Neural progenitor cell (in vitro differentiated cells): ENCODE measurements around the gene GTF2F2. TPM values are rescaled to one million over a fixed set of nuclear protein-coding genes. Genes with fewer than 3 reads are reported as not detected.

Source experiments
- DNase-seq: peaks from one replicate; pipeline ENCODE4 v3.0.0-alpha.2; 2016; ENCODE audit warnings: low spot score
- H2AFZ ChIP-seq: fragments of 200-600 bp; sonication (generic); replicated peaks from 2 replicates; pipeline ENCODE4 v1.6.1; 2016; ENCODE audit warnings: antibody characterized with exemption
- H3F3A ChIP-seq: fragments of 200-600 bp; sonication (generic); 2 replicates; pipeline ENCODE4 v1.6.1; 2016; ENCODE audit warnings: antibody characterized with exemption, low read depth
- H3K27ac ChIP-seq: fragments of 200-600 bp; sonication (generic); 2 replicates; pipeline ENCODE4 v1.5.1; 2016; ENCODE audit warnings: mild to moderate bottlenecking
- H3K27me3 ChIP-seq: fragments of 200-600 bp; sonication (generic); 2 replicates; pipeline ENCODE4 v1.6.1; 2016; ENCODE audit warnings: mild to moderate bottlenecking, moderate library complexity
- H3K36me3 ChIP-seq: fragments of 200-600 bp; sonication (generic); 2 replicates; pipeline ENCODE4 v1.5.1; 2016
- H3K4me1 ChIP-seq: fragments of 200-600 bp; sonication (generic); 2 replicates; pipeline ENCODE4 v1.6.1; 2016; ENCODE audit warnings: mixed run types
- H3K4me2 ChIP-seq: fragments of 200-600 bp; sonication (generic); 2 replicates; pipeline ENCODE4 v1.6.1; 2016
- H3K4me3 ChIP-seq: fragments of 200-600 bp; sonication (generic); 2 replicates; pipeline ENCODE4 v1.5.1; 2016
- H3K79me2 ChIP-seq: fragments of 200-600 bp; sonication (generic); 2 replicates; pipeline ENCODE4 v1.6.1; 2016; ENCODE audit warnings: low read depth
- H3K9ac ChIP-seq: fragments of 200-600 bp; sonication (generic); 2 replicates; pipeline ENCODE4 v1.6.1; 2016
- H3K9me3 ChIP-seq: fragments of 200-600 bp; sonication (generic); 2 replicates; pipeline ENCODE4 v1.5.1; 2016; ENCODE audit warnings: low read depth
- H4K20me1 ChIP-seq: fragments of 200-600 bp; sonication (generic); 2 replicates; pipeline ENCODE4 v1.6.1; 2016; ENCODE audit warnings: low read depth
- H3K27ac Mint-ChIP-seq: 3 replicates; pipeline ENCODE4 v1.8.0; 2021; ENCODE audit warnings: mixed read lengths
- H3K27me3 Mint-ChIP-seq: 2 replicates; pipeline ENCODE4 v1.8.0; 2022; ENCODE audit warnings: low read depth, mild to moderate bottlenecking, inconsistent platforms, moderate library complexity, mixed read lengths; ENCODE audit not compliant: insufficient read depth
- H3K36me3 Mint-ChIP-seq: 3 replicates; pipeline ENCODE4 v1.8.0; 2021; ENCODE audit warnings: mixed read lengths
- H3K4me1 Mint-ChIP-seq: 3 replicates; pipeline ENCODE4 v1.8.0; 2021; ENCODE audit warnings: mixed read lengths
- H3K4me3 Mint-ChIP-seq: 3 replicates; pipeline ENCODE4 v1.8.0; 2021; ENCODE audit warnings: mild to moderate bottlenecking, moderate library complexity, mixed read lengths
- H3K9me3 Mint-ChIP-seq: 3 replicates; pipeline ENCODE4 v1.8.0; 2020; ENCODE audit warnings: mixed read lengths
- EZH2 ChIP-seq: fragments of 200-600 bp; sonication (generic); IDR thresholded peaks from 2 replicates; pipeline ENCODE4 v1.6.1; 2017; ENCODE audit warnings: antibody characterized with exemption, mild to moderate bottlenecking, moderate library complexity
- EZH2phosphoT487 ChIP-seq: fragments of 200-600 bp; sonication (generic); IDR thresholded peaks from 2 replicates; pipeline ENCODE4 v1.6.1; 2017; ENCODE audit warnings: antibody characterized with exemption
- total RNA-seq: library from RNA; depleted of rRNA; stranded (reverse); fragments of >200 nt; gene quantifications from 2 replicates; pipeline ENCODE4 v1.2.3, GENCODE V29; 2015; ENCODE audit warnings: low replicate concordance
- TF ChIP-seq, protein P1 (sequence below): fragments of 200-600 bp; sonication (generic); IDR thresholded peaks from 2 replicates; pipeline ENCODE4 v1.5.1; 2017; ENCODE audit warnings: antibody characterized with exemption, mild to moderate bottlenecking

Gene GTF2F2
- total RNA-seq, 1 donor from 2014 or later: 54.1 TPM

DNA sequence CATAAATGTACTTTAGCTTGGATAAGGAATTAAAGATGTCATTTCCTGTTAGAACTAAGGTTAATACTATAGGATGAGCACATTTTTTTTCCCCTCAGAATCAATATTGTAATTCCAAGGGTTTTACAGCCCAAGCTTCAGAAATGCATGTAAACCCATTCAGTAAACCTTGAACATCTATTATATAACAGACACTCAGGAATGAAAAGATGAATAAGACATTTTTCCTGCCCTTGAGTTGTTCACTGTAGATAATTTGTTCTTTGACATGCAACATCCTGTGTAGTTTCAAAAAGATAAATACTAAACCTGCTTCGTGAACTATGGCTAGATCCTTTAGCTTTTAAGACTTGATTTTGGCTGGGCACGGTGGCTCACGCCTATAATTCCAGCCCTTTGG, 102.2 kb downstream of the GTF2F2 start:
- peaks cover 13% of the 10 kb centered on the region for H3K4me1 Mint-ChIP-seq
- no peak overlapping the region for H3K9ac ChIP-seq
- no peak overlapping the region for H3K4me2 ChIP-seq
- DNase-seq: no peak
- H3F3A ChIP-seq: no peaks in the 10 kb centered on the region
- H3K4me3 Mint-ChIP-seq: no peak overlapping the region
- no peak overlapping the region for H2AFZ ChIP-seq
- H3K4me3 ChIP-seq: no peak overlapping the region
- no peaks in the 10 kb centered on the region for H3K27me3 Mint-ChIP-seq
- H3K36me3 ChIP-seq: no peaks in the 10 kb centered on the region
- peaks cover 19% of the 10 kb centered on the region for H3K4me1 ChIP-seq
- no peak overlapping the region for H3K27ac ChIP-seq
- no peaks in the 10 kb centered on the region for H3K9me3 Mint-ChIP-seq
- H3K9me3 ChIP-seq: no peaks in the 10 kb centered on the region
- H4K20me1 ChIP-seq: peaks cover 8% of the 10 kb centered on the region
- H3K27ac Mint-ChIP-seq: no peak overlapping the region
- no peaks in the 10 kb centered on the region for H3K27me3 ChIP-seq
- no peak for TF ChIP-seq EZH2phosphoT487
- no peak for TF ChIP-seq EZH2
- TF ChIP-seq, protein P1, sequence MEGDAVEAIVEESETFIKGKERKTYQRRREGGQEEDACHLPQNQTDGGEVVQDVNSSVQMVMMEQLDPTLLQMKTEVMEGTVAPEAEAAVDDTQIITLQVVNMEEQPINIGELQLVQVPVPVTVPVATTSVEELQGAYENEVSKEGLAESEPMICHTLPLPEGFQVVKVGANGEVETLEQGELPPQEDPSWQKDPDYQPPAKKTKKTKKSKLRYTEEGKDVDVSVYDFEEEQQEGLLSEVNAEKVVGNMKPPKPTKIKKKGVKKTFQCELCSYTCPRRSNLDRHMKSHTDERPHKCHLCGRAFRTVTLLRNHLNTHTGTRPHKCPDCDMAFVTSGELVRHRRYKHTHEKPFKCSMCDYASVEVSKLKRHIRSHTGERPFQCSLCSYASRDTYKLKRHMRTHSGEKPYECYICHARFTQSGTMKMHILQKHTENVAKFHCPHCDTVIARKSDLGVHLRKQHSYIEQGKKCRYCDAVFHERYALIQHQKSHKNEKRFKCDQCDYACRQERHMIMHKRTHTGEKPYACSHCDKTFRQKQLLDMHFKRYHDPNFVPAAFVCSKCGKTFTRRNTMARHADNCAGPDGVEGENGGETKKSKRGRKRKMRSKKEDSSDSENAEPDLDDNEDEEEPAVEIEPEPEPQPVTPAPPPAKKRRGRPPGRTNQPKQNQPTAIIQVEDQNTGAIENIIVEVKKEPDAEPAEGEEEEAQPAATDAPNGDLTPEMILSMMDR: no peak
- H3K79me2 ChIP-seq: peaks cover 8% of the 10 kb centered on the region
- H3K36me3 Mint-ChIP-seq: no peaks in the 10 kb centered on the region

DNA sequence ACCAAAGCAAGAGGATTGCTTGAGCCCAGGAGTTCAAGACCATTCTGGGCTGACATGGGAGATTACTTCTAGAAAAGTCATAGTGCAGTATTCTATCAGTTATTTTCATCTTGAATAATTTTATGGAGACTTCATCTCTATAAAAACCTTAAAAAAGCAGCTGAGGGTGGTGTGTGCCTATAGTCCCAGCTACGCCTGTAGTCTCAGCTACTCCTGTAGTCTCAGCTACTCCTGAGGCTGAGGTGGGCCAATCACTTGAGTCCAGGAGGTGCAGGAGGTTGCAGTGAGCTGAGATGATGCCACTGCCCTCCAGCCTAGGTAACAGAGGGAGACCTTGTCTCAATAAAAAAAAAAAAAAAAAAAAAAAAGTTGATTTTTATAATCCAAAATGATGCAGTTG, 102.6 kb downstream of the GTF2F2 start:
- Mint-ChIP-seq H3K4me3 (no peak overlapping the region), H3K4me1 (peaks cover 9% of the 10 kb centered on the region), H3K36me3 (no peaks in the 10 kb centered on the region), H3K27me3 (no peaks in the 10 kb centered on the region), H3K9me3 (no peaks in the 10 kb centered on the region), H3K27ac (no peak overlapping the region)
- Histone ChIP-seq H3K79me2 (peaks cover 8% of the 10 kb centered on the region), H3K4me3 (no peak overlapping the region), H3K9me3 (no peaks in the 10 kb centered on the region), H3K36me3 (no peaks in the 10 kb centered on the region), H3K4me2 (no peak overlapping the region), H3K4me1 (peaks cover 15% of the 10 kb centered on the region), H3K9ac (no peak overlapping the region), H3K27me3 (no peaks in the 10 kb centered on the region), H2AFZ (no peak overlapping the region), H4K20me1 (peaks cover 9% of the 10 kb centered on the region), H3K27ac (no peak overlapping the region), H3F3A (no peaks in the 10 kb centered on the region)
- TF ChIP-seq EZH2: no peak
- DNase-seq: no peak

DNA sequence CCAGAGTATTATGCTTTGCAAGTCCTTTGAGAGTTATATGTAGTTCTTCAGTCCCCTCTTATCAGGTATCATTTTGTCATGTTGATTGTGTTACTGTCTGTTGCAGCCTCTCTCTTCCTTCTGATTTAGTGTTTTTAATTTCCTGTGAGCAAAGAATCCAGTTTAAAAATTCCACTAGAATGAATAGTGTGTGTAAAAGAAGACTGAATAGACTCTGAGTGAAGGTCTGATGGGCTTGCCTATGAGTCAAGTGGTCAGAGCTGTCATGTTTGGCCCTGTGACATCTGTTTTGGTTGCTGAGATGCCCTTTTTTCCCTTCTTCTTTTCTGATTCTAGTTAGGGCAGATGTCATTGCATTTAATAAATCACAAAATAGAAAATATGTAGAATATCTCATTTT, 103.9 kb downstream of the GTF2F2 start:
- Histone ChIP-seq H3F3A (no peaks in the 10 kb centered on the region), H3K27ac (no peak overlapping the region), H4K20me1 (peaks cover 9% of the 10 kb centered on the region), H3K4me3 (no peak overlapping the region), H3K36me3 (no peaks in the 10 kb centered on the region), H3K9ac (no peak overlapping the region), H3K4me2 (no peak overlapping the region), H3K9me3 (no peaks in the 10 kb centered on the region), H3K79me2 (peaks cover 4% of the 10 kb centered on the region), H3K27me3 (no peaks in the 10 kb centered on the region), H3K4me1 (peaks cover 3% of the 10 kb centered on the region), H2AFZ (no peak overlapping the region)
- no peak for DNase-seq
- Mint-ChIP-seq H3K4me1 (no peaks in the 10 kb centered on the region), H3K36me3 (peaks cover 2% of the 10 kb centered on the region), H3K9me3 (no peaks in the 10 kb centered on the region), H3K27ac (no peak overlapping the region), H3K4me3 (no peak overlapping the region), H3K27me3 (no peaks in the 10 kb centered on the region)
- TF ChIP-seq, protein P1: no peak
- no peak for TF ChIP-seq EZH2phosphoT487
- TF ChIP-seq EZH2: no peak

DNA sequence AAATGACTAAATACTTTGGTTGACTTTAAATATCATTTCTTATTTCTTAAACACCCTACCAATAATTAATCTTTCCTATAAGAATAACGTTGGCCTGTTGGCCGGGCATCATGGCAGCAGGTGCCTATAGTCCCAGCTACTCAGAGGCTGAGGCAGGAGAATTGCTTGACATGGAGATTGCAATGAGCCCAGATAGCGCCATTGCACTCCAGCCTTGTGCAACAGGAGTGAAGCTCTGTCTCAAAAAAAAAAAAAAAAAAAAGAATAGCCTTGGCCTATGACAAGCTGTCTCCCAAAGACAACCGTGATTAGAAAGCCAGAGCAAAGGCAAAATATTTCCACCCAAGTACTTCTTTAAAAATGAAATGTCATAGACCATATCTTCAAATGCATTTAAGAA, 105.1 kb downstream of the GTF2F2 start:
- DNase-seq: no peak
- H3K27me3 Mint-ChIP-seq: no peaks in the 10 kb centered on the region
- H3K9me3 Mint-ChIP-seq: no peaks in the 10 kb centered on the region
- H3K4me1 Mint-ChIP-seq: no peaks in the 10 kb centered on the region
- Histone ChIP-seq H2AFZ (no peak overlapping the region), H3K27me3 (no peaks in the 10 kb centered on the region), H3K79me2 (peaks cover 4% of the 10 kb centered on the region), H3K27ac (no peak overlapping the region), H3K9ac (no peak overlapping the region), H3K4me1 (no peaks in the 10 kb centered on the region), H3K4me2 (no peak overlapping the region), H3F3A (no peaks in the 10 kb centered on the region), H3K9me3 (no peaks in the 10 kb centered on the region), H3K36me3 (no peaks in the 10 kb centered on the region), H4K20me1 (peaks cover 3% of the 10 kb centered on the region), H3K4me3 (no peak overlapping the region)
- H3K36me3 Mint-ChIP-seq: peaks cover 2% of the 10 kb centered on the region
- TF ChIP-seq EZH2: no peak
- TF ChIP-seq, protein P1: no peak
- no peak for TF ChIP-seq EZH2phosphoT487
- no peak overlapping the region for H3K4me3 Mint-ChIP-seq
- H3K27ac Mint-ChIP-seq: no peak overlapping the region
